GM21786 (cell line): ENCODE measurements around the gene CDON.
"Not testable (repeated sequence)": the region's sequence is repeated elsewhere in the genome, so short reads cannot be mapped to it uniquely, and the experiment has no call there.

ENCODE experiments used
- ATAC-seq: cut with Tn5 transposase; IDR thresholded peaks from one replicate; pipeline ENCODE4 v1.9.1; 2021; ENCODE audit not compliant: unreplicated experiment

CDON gene

GRCh38 chr11:125930076-125930450 is 132.6 kb downstream of the CDON start:
- no peak for ATAC-seq

DNA sequence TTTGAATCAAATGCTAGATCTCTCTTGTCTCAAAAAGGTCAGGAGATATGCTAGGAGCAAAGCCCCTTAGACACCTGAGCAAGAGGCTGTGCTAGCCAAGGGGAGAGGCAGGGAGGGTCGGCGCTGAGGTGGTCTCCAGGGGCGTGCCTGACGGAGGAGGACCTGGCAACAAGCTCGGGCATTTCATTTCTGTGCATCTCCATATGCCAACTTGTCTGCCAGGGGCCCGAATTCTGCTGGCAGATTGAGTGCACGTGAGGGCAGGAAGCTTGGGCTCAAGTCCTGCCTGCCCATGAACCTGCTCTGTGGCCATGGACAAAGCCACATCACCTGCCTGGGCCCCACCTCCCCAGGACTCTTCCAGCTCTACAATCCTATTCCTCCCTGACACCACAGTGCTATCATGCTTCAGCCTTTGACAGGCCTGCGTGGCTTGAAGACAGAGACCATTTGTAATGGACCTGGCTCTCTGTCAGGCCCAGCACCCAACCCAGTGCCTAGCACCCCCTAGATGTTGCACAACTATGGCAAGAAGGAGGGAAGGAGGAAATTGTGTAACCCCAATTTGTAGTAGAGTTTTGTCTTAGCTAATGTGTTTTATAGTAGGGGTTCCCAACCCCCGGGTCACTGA is 133.1 kb downstream of the CDON start:
- ATAC-seq: no peak

- no peak for ATAC-seq
Observed at GRCh38 chr11:125926682-125927081, 136.0 kb downstream of the CDON start.

GRCh38 chr11:125925804-125926203 is 136.9 kb downstream of the CDON start:
- ATAC-seq: no peak

GRCh38 chr11:125925247-125925740 is 137.4 kb downstream of the CDON start:
- ATAC-seq: no peak

- ATAC-seq: no peak
Observed at GRCh38 chr11:125924384-125925007, 138.2 kb downstream of the CDON start.

- ATAC-seq: no peak
Observed at GRCh38 chr11:125923633-125924032, 139.0 kb downstream of the CDON start.

DNA sequence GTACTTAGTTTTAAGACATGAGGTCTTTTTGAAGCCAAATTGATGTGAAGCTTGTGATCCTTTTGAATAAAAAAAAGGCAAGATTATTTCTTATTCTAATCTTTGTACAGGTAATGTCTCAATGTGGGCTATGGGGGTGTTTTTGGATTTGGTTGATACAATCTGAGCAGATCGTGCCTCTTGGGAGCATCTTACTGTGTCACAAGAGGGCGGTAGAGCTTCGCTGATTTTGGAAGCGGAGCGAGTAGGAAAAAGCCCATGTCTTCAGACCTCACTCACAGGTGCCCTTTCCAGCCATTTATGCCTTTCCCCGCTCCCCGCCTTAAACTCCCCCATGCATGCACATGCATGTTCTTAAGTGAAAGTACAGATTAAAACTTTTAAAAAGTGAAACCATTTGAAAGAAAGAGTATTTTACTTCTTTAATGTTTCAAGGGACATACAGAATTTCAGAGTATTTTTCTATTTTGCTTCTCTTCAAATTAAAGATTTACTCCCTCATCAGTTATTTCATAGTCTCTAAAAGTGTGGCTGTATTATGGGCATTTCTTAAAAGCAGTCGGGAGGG is 139.6 kb downstream of the CDON start:
- ATAC-seq: no peak

DNA sequence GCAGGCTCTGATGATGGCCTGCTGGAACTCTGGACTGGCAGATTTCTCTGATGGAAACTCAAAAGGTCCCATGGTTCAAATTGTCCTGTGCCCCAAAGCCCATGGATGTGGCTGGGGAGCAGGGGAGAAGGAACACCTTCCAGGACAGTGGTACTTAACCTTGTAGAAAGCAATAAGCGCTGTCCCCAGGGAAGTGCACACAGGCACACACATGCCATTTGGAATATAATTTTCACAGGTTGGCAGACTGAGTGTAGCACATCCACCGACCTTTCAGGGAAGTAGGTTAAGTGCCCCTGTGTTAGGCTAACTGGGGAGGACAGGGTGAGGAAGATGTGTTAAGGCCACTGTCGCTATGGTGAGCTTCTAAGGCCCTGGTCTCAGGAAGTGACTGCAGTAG is 140.5 kb downstream of the CDON start:
- ATAC-seq: no peak

- no peak for ATAC-seq
Observed at GRCh38 chr11:125921042-125921441, 141.6 kb downstream of the CDON start.

- no peak for ATAC-seq
Observed at GRCh38 chr11:125918140-125918840, 144.4 kb downstream of the CDON start.

GRCh38 chr11:125916683-125917347 is 145.9 kb downstream of the CDON start:
- no peak for ATAC-seq

- not testable (repeated sequence) for ATAC-seq
Observed at GRCh38 chr11:125914601-125915000, 148.1 kb downstream of the CDON start.

- ATAC-seq: no peak
Observed at GRCh38 chr11:125910226-125910849, 152.3 kb downstream of the CDON start.
